GM12878 (cell line): Measurements from ENCODE around the gene IGLL1.

ENCODE experiments used
- ESRRA ChIP-seq: IDR thresholded peaks from 2 replicates; pipeline ENCODE4 v1.6.1; 2012; ENCODE audit warnings: mild to moderate bottlenecking, low read length, improper control_type of control experiment
- POLR2A ChIP-seq: IDR thresholded peaks from 2 replicates; pipeline ENCODE4 v1.6.1; 2011; ENCODE audit warnings: low read depth, mild to moderate bottlenecking, low read length
- RAD21 ChIP-seq: IDR thresholded peaks from 2 replicates; pipeline ENCODE4 v1.6.1; 2011; ENCODE audit warnings: mild to moderate bottlenecking, low read depth, low read length, moderate library complexity; ENCODE audit not compliant: insufficient read depth
- SUZ12 ChIP-seq: fragments of 200-600 bp; sonication (generic); IDR thresholded peaks from one replicate; pipeline ENCODE4 v1.6.1; 2018; ENCODE audit warnings: antibody characterized with exemption, mild to moderate bottlenecking; ENCODE audit not compliant: unreplicated experiment
- TAF1 ChIP-seq: IDR thresholded peaks from 2 replicates; pipeline ENCODE4 v1.6.1; 2011; ENCODE audit warnings: mild to moderate bottlenecking, low read depth, low read length, borderline replicate concordance
- ZNF24 ChIP-seq: fragments of 450-650 bp; IDR thresholded peaks from 2 replicates; pipeline ENCODE4 v1.6.1; 2017; ENCODE audit warnings: antibody characterized with exemption, mild to moderate bottlenecking
- TF ChIP-seq, protein P1 (sequence below), 3 experiments: IDR thresholded peaks in 2 of 3; conservative IDR thresholded peaks in 1 of 3; 2 replicates each; pipeline ENCODE4 v1.5.1; 2011; ENCODE audit warnings: low read depth in 3 of 3, low read length in 3 of 3, mild to moderate bottlenecking in 3 of 3, control low read depth in 2 of 3, moderate library complexity in 2 of 3, inconsistent platforms in 1 of 3, mixed read lengths in 1 of 3; ENCODE audit not compliant: control insufficient read depth in 2 of 3, insufficient read depth in 1 of 3; ENCODE audit errors: extremely low read depth in 1 of 3

DNA sequence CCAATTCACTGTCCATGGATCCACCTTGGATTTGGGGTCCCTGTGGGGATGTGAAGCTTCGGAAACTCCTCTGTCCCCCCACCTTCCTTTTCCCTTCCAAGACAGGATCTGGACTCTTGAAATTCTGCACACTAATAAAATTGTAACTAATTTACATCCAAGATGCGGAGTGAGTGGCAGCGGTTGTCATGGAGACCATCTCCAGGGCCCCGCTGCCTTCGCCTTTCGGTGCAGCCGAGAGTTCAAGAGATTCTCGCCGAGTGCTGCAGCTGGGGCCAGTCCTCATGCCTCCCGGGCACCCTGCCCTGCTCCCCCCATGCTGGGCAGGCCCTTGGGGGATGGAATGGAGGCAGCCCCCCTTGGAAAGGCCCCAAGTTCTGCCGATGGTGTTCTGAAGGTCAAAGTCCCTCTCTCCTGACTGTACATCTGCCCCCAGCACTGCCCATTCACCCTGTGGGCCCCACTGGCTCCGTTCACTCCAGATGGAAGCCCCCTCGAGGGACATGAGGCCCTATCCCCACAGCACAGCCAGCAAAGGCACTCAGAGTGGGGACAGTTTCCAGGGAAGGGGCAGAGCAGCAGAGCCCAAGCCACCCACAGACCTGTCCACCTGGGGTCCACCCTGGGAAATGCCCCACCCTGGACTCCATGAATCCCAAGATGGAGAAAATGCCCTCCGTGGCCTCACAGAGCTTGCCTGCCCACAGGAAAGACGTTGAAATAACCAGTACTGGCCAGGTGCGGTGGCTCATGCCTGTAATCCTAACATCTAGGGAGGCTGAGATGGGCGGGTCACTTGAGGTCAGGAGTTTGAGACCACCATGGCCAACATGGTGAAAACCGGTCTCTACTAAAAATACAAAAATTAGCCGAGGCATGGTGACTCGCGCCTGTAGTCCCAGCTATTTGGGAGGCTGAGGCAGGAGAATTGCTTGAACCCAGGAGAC lies 25.9 kb downstream of the IGLL1 start:
- TF ChIP-seq, protein P1, sequence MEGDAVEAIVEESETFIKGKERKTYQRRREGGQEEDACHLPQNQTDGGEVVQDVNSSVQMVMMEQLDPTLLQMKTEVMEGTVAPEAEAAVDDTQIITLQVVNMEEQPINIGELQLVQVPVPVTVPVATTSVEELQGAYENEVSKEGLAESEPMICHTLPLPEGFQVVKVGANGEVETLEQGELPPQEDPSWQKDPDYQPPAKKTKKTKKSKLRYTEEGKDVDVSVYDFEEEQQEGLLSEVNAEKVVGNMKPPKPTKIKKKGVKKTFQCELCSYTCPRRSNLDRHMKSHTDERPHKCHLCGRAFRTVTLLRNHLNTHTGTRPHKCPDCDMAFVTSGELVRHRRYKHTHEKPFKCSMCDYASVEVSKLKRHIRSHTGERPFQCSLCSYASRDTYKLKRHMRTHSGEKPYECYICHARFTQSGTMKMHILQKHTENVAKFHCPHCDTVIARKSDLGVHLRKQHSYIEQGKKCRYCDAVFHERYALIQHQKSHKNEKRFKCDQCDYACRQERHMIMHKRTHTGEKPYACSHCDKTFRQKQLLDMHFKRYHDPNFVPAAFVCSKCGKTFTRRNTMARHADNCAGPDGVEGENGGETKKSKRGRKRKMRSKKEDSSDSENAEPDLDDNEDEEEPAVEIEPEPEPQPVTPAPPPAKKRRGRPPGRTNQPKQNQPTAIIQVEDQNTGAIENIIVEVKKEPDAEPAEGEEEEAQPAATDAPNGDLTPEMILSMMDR (IDR thresholded peaks at IDR 0.05 in 2 of 3, conservative IDR thresholded peaks at IDR 0.05 in 1 of 3; ENCODE audit: control insufficient read depth in 2 of 3, extremely low read depth in 1 of 3, insufficient read depth in 1 of 3, low read depth in 3 of 3, low read length in 3 of 3): no peak
- TF ChIP-seq ESRRA (no peak), SUZ12 (no peak), ZNF24 (no peak), TAF1 (no peak), RAD21 (no peak), POLR2A (no peak)
